ENCODE measurements around the gene NFAT5.

Gene NFAT5

DNA sequence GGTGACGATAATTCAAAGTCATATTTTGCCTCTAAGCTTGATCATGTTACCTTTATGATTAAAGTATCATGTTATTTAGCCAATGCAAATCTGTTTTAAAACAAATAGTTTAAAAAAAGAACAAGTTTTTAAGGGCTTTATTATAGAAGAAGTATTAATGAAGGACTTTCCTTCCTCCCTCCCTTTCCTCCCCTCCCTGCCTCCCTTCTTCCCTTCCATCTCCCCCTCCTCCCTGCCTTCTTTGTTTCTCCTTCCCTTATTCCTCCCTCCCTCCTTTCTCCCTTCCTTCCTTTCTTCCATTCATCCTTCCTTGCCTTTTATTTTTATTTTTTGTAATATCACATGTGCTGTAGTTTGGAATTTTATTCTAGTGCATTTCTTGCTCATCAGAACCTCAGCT lies 134.1 kb downstream of the NFAT5 start:
- H3K4me3 ChIP-seq (ENCODE audit: low read depth in 1 of 2, low read length in 2 of 2): no peak overlapping the region
- H3K9me3 ChIP-seq (ENCODE audit: control insufficient read depth in 1 of 2, low read length in 2 of 2): no peaks in the 10 kb centered on the region
- H3K4me1 ChIP-seq (ENCODE audit: control insufficient read depth in 1 of 2, insufficient read depth in 2 of 2, low read length in 2 of 2): no peaks in the 10 kb centered on the region
- no peaks in the 10 kb centered on the region for H3K27me3 ChIP-seq (ENCODE audit: low read depth, low read length)
- H3K27ac ChIP-seq (ENCODE audit: low read length): no peak overlapping the region
- peaks cover 15 to 17% of the 10 kb centered on the region in 2 donors for H3K36me3 ChIP-seq (ENCODE audit: control insufficient read depth in 1 of 2, insufficient read depth in 2 of 2, low read length in 2 of 2)

DNA sequence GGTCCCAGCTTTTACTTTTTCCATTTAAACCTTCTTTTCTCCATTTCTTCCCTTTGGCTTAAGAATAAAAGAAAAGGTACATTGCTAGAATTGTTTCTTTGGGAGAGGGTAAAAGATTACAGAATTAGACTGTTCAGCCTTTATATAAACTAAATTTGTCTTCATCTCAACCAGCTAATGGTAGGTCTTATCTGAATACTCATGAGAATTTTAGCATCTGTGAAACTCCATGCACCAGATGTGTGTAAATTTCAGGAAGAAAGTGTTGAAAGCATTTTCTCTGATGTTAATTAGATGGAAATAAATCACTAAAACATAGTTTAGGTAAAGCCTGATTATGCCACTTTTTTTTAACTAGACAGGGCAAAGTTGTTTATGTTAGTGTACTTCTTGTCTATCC lies 135.7 kb downstream of the NFAT5 start:
- no peaks in the 10 kb centered on the region for H3K4me1 ChIP-seq (ENCODE audit: control insufficient read depth in 1 of 2, insufficient read depth in 2 of 2, low read length in 2 of 2)
- H3K27me3 ChIP-seq (ENCODE audit: low read depth, low read length): no peaks in the 10 kb centered on the region
- peaks cover 0 to 4% of the 10 kb centered on the region in 2 donors for H3K36me3 ChIP-seq (ENCODE audit: control insufficient read depth in 1 of 2, insufficient read depth in 2 of 2, low read length in 2 of 2)
- H3K4me3 ChIP-seq (ENCODE audit: low read depth in 1 of 2, low read length in 2 of 2): no peak overlapping the region
- no peak overlapping the region for H3K27ac ChIP-seq (ENCODE audit: low read length)
- H3K9me3 ChIP-seq (ENCODE audit: control insufficient read depth in 1 of 2, low read length in 2 of 2): no peaks in the 10 kb centered on the region

DNA sequence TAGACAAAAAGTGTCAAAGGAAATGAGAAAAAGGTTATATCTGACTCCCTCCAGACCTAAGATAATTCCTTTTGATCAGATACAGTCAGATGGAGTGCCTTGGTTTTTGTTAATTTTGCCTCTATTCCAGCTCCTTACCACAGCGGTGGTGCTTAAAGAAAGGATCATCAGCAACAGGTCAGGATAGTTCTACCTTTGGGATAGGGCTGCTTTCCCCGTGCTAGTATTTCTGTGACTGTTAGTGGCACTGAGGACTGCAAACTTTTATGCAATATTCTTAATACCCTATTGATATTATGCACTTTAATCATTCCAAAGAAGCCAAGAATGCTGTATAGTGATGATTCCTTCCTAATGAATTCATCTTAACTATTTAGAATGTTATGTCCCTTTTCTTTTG lies 136.1 kb downstream of the NFAT5 start:
- Histone ChIP-seq H3K36me3 (ENCODE audit: control insufficient read depth in 1 of 2, insufficient read depth in 2 of 2, low read length in 2 of 2) (peaks cover under 1 to 3% of the 10 kb centered on the region in 2 donors), H3K27me3 (ENCODE audit: low read depth, low read length) (no peaks in the 10 kb centered on the region), H3K4me1 (ENCODE audit: control insufficient read depth in 1 of 2, insufficient read depth in 2 of 2, low read length in 2 of 2) (no peaks in the 10 kb centered on the region), H3K27ac (ENCODE audit: low read length) (no peak overlapping the region), H3K4me3 (ENCODE audit: low read depth in 1 of 2, low read length in 2 of 2) (no peak overlapping the region), H3K9me3 (ENCODE audit: control insufficient read depth in 1 of 2, low read length in 2 of 2) (no peaks in the 10 kb centered on the region)

DNA sequence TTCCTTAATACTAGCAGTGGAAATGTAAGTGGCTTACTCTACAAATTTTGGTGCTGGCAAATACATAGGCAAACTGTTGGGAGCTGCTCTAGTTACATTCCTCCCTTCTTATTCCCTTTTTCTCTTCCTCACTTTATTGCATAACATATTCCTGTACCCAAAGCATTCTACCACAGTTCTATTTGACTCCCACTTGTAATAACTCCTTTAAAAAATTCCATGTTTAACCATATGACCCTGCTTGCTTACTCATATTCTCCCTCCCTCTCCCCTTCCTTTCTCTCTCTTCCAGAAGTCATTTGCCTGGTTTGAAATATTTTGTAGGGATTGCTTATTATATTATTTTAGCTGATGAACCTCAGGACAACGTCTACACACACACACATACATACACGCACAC lies 137.9 kb downstream of the NFAT5 start:
- no peaks in the 10 kb centered on the region for H3K4me1 ChIP-seq (ENCODE audit: control insufficient read depth in 1 of 2, insufficient read depth in 2 of 2, low read length in 2 of 2)
- H3K36me3 ChIP-seq (ENCODE audit: control insufficient read depth in 1 of 2, insufficient read depth in 2 of 2, low read length in 2 of 2): peaks cover 3 to 18% of the 10 kb centered on the region in 2 donors
- H3K27ac ChIP-seq (ENCODE audit: low read length): no peak overlapping the region
- H3K4me3 ChIP-seq (ENCODE audit: low read depth in 1 of 2, low read length in 2 of 2): no peak overlapping the region
- no peaks in the 10 kb centered on the region for H3K9me3 ChIP-seq (ENCODE audit: control insufficient read depth in 1 of 2, low read length in 2 of 2)
- no peaks in the 10 kb centered on the region for H3K27me3 ChIP-seq (ENCODE audit: low read depth, low read length)

DNA sequence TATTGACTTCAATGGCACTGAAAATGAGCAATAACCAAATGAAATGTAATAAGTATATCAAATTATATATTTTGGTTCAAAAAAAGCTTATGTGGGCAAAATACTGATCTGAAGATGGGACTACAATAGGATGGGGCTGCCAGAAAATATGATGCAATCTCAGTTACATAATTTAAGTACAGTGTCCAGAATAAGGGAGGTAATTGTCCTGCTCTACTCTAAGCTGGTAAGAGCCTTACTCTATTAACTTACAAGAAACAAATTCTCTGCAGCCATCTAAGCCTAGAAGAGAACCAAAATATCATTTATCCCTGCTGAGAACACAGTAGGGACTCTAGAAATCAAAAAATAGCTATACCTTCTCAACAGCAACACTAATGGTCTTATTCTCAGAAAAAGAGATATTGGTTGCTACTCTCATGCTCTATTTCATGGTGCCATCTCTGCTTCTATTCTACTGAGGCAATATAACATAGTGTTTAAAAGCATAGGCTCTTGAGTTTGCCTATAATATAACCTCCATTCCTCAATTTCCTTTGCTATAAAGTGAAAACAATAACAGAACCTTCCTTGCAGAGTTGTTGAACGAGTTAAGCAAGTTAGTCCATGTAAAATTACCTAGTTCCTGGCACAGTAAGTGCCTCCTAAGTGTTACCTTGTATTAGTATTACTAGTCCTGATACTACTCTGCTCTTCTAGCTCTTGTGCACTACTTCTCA lies 140.6 kb downstream of the NFAT5 start:
- H3K4me3 ChIP-seq (ENCODE audit: low read depth in 1 of 2, low read length in 2 of 2): no peak overlapping the region
- H3K36me3 ChIP-seq (ENCODE audit: control insufficient read depth in 1 of 2, insufficient read depth in 2 of 2, low read length in 2 of 2): peaks cover 7 to 19% of the 10 kb centered on the region in 2 donors
- H3K4me1 ChIP-seq (ENCODE audit: control insufficient read depth in 1 of 2, insufficient read depth in 2 of 2, low read length in 2 of 2): peaks cover 0 to 13% of the 10 kb centered on the region in 2 donors
- H3K9me3 ChIP-seq (ENCODE audit: control insufficient read depth in 1 of 2, low read length in 2 of 2): no peaks in the 10 kb centered on the region
- H3K27me3 ChIP-seq (ENCODE audit: low read depth, low read length): no peaks in the 10 kb centered on the region
- H3K27ac ChIP-seq (ENCODE audit: low read length): no peak overlapping the region

DNA sequence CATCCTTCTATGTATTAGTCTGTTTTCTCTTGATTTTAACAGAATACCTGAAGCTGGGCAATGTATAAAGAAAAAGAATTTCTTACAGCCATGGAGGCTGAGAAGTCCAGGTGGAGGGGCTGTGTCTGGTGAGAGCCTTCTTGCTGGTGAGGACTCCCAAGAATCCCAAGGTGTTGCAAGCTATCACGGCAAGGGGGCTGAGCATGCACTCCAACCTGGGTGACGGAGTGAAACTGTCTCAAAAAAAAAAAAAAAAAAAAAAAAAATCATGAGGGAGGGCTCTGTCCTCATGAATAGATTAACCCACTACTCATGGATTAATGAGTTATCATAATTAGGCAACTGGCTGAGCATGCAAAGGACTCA lies 141.2 kb downstream of the NFAT5 start:
- Histone ChIP-seq H3K4me3 (ENCODE audit: low read depth in 1 of 2, low read length in 2 of 2) (no peak overlapping the region), H3K4me1 (ENCODE audit: control insufficient read depth in 1 of 2, insufficient read depth in 2 of 2, low read length in 2 of 2) (peaks cover 0 to 13% of the 10 kb centered on the region in 2 donors), H3K27ac (ENCODE audit: low read length) (no peak overlapping the region), H3K27me3 (ENCODE audit: low read depth, low read length) (no peaks in the 10 kb centered on the region), H3K36me3 (ENCODE audit: control insufficient read depth in 1 of 2, insufficient read depth in 2 of 2, low read length in 2 of 2) (peaks cover 5 to 19% of the 10 kb centered on the region in 2 donors), H3K9me3 (ENCODE audit: control insufficient read depth in 1 of 2, low read length in 2 of 2) (no peaks in the 10 kb centered on the region)

DNA sequence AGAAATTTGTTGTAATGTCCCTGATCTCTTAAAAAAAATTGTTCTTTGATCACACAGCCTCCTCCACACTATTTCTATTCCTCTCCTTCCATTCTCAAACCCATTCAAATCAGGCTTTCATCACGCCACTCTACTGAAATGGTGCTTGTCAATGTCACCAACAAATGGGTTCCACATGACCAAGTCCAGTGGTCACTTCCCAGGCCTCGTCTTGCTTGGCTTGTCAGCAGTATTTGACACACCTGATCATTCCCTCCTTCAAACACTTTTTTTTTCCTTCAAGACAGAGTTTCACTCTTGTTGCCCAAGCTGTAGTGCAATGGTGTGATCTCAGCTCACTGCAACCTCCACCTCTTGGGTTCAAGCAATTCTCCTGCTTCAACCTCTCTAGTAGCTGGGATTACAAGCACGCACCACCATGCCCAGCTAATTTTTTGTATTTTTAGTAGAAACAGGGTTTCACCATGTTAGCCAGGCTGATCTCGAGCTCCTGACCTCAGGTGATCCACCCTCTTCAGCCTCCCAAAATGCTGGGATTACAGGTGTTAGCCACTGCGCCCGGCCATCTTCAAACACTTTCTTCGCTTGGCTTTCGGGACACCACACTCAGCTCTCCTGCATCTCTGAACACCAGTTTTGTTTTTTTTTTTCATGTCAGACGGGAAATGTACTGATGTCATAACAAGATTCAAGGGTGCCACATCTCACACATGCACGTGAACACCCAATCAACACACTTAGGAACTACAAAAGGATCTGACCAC lies 142.3 kb downstream of the NFAT5 start:
- H3K36me3 ChIP-seq (ENCODE audit: control insufficient read depth in 1 of 2, insufficient read depth in 2 of 2, low read length in 2 of 2): peaks cover 5 to 19% of the 10 kb centered on the region in 2 donors
- H3K9me3 ChIP-seq (ENCODE audit: control insufficient read depth in 1 of 2, low read length in 2 of 2): no peaks in the 10 kb centered on the region
- no peak overlapping the region for H3K4me3 ChIP-seq (ENCODE audit: low read depth in 1 of 2, low read length in 2 of 2)
- H3K27me3 ChIP-seq (ENCODE audit: low read depth, low read length): no peaks in the 10 kb centered on the region
- peaks cover 0 to 17% of the 10 kb centered on the region in 2 donors for H3K4me1 ChIP-seq (ENCODE audit: control insufficient read depth in 1 of 2, insufficient read depth in 2 of 2, low read length in 2 of 2)
- no peak overlapping the region for H3K27ac ChIP-seq (ENCODE audit: low read length)

DNA sequence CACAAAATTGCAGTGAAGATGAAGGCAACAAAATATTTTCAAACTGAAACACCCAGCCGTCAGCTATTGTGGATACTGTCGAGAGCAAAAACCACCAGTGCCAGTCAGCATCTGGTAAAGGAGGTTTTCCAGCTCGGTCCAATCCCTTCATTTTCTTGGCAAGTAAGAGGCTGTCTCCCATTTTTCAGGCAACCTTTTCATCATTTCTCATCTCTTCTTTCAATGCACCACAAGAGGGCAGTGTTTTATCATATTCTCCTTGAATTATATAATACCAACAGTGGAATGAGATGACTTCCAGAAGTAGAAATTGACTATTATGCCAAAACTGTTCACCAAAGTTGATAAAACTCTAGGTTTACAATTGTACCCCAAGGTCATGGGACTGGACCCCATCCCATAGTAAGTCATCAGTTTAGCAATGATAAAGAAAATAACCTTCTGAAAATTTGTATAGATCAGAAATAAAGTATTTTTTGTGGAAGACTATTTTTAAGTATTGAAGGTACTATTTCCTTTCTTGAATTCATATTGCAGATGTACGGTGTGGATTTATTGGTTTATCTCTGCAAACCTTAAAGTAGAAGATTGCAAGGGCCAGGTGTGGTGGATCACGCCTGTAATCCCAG lies 143.8 kb downstream of the NFAT5 start:
- peaks cover 5 to 19% of the 10 kb centered on the region in 2 donors for H3K36me3 ChIP-seq (ENCODE audit: control insufficient read depth in 1 of 2, insufficient read depth in 2 of 2, low read length in 2 of 2)
- H3K27ac ChIP-seq (ENCODE audit: low read length): no peak overlapping the region

DNA sequence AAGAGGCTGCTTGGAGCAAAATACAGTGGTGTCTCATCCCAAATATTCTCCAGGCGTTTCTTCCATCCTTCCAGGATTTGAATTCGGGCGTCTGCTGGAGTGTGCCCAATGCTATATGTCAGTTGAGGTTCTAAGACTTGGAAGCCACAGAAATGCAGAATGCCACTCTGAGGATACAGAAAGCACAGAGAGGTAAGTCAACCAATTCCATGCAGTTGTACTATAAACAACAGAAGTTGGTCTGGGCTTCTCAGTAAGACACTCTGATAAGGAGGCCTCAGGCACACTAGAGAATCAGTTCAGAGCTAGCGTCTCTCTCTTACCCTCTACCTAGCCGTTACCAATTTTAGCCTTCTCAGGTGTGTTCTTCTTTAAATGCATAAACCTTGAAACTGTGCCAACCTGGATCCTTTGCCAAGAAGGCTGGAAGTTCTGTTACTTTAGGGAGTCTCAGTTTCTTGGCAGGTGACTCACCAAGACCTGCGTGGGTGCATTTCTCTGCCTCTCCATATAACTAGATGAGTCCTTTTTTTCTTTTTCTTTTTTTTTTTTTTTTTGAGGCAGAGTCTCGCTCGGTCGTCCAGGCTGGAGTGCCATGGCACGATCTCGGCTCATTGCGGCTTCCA lies 145.5 kb downstream of the NFAT5 start:
- Histone ChIP-seq H3K27ac (ENCODE audit: low read length) (no peak overlapping the region), H3K36me3 (ENCODE audit: control insufficient read depth in 1 of 2, insufficient read depth in 2 of 2, low read length in 2 of 2) (peaks cover 5 to 25% of the 10 kb centered on the region in 2 donors), H3K9me3 (ENCODE audit: control insufficient read depth in 1 of 2, low read length in 2 of 2) (no peaks in the 10 kb centered on the region), H3K4me3 (ENCODE audit: low read depth in 1 of 2, low read length in 2 of 2) (no peak overlapping the region), H3K27me3 (ENCODE audit: low read depth, low read length) (no peaks in the 10 kb centered on the region), H3K4me1 (ENCODE audit: control insufficient read depth in 1 of 2, insufficient read depth in 2 of 2, low read length in 2 of 2) (peaks cover 0 to 19% of the 10 kb centered on the region in 2 donors)

More for the DNA sequence above, 143.8 kb downstream of the NFAT5 start:
- Histone ChIP-seq H3K4me3 (ENCODE audit: low read depth in 1 of 2, low read length in 2 of 2) (no peak overlapping the region), H3K4me1 (ENCODE audit: control insufficient read depth in 1 of 2, insufficient read depth in 2 of 2, low read length in 2 of 2) (peaks cover 0 to 19% of the 10 kb centered on the region in 2 donors), H3K27me3 (ENCODE audit: low read depth, low read length) (no peaks in the 10 kb centered on the region), H3K9me3 (ENCODE audit: control insufficient read depth in 1 of 2, low read length in 2 of 2) (no peaks in the 10 kb centered on the region)

DNA sequence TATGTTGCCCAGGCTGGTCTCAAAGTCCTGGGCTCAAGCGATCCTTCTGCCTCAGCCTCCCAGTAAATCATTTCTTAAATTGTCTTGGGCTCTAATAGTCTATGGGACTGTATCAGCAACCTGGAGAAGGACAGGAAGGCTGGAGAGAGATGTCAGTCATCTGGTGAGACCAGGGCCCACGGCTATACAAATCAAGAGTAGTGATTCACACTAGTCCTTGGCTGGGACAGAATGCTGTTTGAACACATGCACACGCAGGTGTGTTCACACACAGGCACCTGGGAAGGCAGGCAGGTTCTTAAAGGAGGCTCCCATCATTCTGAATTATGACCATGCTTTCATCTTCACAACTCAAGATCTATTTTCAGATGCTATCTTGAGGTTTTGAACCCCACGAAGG lies 146.5 kb downstream of the NFAT5 start:
- no peak overlapping the region for H3K4me3 ChIP-seq (ENCODE audit: low read depth in 1 of 2, low read length in 2 of 2)
- peaks cover 8 to 21% of the 10 kb centered on the region in 2 donors for H3K36me3 ChIP-seq (ENCODE audit: control insufficient read depth in 1 of 2, insufficient read depth in 2 of 2, low read length in 2 of 2)
- no peaks in the 10 kb centered on the region for H3K27me3 ChIP-seq (ENCODE audit: low read depth, low read length)
- peaks cover 0 to 19% of the 10 kb centered on the region in 2 donors for H3K4me1 ChIP-seq (ENCODE audit: control insufficient read depth in 1 of 2, insufficient read depth in 2 of 2, low read length in 2 of 2)
- no peaks in the 10 kb centered on the region for H3K9me3 ChIP-seq (ENCODE audit: control insufficient read depth in 1 of 2, low read length in 2 of 2)
- H3K27ac ChIP-seq (ENCODE audit: low read length): no peak overlapping the region
